RWPE1 (cell line): ENCODE results near the gene UFD1.
"Not testable (repeated sequence)": the region's sequence is repeated elsewhere in the genome, so short reads cannot be mapped to it uniquely, and the experiment has no call there.

ENCODE experiments used
- CTCF ChIA-PET: fragments of 350-600 bp; sonication (Branson Sonifier 250); formaldehyde crosslinking; extraction: SDS; loops from one replicate; lab custom pipeline; 2021; lab: Yijun Ruan, JAX
- POLR2A ChIA-PET: fragments of 400-600 bp; formaldehyde crosslinking; extraction: SDS; loops from one replicate; lab custom pipeline; 2020; ENCODE audit warnings: antibody characterized with exemption; ENCODE audit not compliant: low non-redundant PET; lab: Yijun Ruan, JAX
- DNase-seq: peaks from one replicate; pipeline ENCODE4 v3.0.0; 2012; ENCODE audit warnings: low spot score
- H3K27ac ChIP-seq: fragments of 450-650 bp; 2 replicates; pipeline ENCODE4 v1.5.1; 2017
- TF ChIP-seq, protein P1 (sequence below): fragments of 450-650 bp; conservative IDR thresholded peaks from 2 replicates; pipeline ENCODE4 v1.5.1; 2017; ENCODE audit warnings: low read depth, mild to moderate bottlenecking

The UFD1 gene

DNA sequence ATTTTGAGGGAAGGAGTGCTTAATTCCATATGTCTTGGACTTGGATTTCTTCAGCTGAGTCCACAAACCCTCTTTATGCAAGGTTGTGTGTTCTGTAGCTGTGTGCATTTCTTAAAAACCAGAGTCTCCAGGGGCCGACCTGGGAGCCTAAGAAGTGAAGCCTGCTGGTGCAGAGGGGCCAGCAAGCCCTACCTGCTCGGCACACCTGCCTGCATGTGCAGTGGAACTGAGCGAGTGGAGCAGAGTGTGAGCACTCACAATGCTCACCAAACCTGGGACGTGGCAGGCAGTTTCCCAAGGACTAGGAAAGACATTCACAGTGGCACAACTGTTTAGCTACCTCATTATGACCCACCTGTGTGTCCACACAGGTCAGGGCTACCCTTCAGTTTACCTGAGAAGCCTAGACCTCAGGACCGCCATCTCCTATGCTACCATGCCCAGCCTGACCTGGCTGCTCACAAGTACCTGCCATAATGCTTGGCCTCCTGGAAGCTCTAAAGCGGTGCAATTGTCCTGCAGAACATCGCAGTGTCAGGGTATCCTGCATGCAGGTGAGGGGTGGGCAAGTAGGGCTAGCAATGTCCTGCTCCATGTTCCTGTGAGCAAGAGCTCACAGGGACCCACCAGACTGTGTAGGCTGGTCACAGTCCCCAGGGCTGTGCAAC, 35.3 kb downstream of the UFD1 start:
- POLR2A ChIA-PET, result no interaction called here
- no peak for DNase-seq
- CTCF ChIA-PET, result no interaction called here
- TF ChIP-seq, protein P1, sequence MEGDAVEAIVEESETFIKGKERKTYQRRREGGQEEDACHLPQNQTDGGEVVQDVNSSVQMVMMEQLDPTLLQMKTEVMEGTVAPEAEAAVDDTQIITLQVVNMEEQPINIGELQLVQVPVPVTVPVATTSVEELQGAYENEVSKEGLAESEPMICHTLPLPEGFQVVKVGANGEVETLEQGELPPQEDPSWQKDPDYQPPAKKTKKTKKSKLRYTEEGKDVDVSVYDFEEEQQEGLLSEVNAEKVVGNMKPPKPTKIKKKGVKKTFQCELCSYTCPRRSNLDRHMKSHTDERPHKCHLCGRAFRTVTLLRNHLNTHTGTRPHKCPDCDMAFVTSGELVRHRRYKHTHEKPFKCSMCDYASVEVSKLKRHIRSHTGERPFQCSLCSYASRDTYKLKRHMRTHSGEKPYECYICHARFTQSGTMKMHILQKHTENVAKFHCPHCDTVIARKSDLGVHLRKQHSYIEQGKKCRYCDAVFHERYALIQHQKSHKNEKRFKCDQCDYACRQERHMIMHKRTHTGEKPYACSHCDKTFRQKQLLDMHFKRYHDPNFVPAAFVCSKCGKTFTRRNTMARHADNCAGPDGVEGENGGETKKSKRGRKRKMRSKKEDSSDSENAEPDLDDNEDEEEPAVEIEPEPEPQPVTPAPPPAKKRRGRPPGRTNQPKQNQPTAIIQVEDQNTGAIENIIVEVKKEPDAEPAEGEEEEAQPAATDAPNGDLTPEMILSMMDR, result no peak
- H3K27ac ChIP-seq, result peak overlapping the region; percentile 15

DNA sequence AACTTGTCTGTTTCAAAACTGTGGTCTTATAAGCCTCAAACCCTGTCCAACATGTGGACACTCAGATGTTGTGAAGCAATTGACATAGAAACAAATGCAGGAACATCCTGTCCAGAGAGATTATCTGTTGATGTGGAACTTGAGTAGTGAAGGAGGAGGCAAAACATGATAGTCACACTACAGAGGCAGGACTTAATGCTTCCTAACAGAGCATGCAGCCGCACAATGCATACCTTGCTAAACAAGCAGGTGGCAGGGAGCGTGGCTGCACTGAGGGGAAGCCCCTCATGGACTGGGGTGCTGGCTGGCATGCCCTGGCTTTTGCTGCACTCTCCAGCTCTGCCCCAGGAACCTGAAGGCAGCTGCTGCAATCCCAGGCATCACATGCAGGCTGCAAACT, 36.8 kb downstream of the UFD1 start:
- TF ChIP-seq, protein P1, result no peak
- no peak for DNase-seq
- CTCF ChIA-PET, result no interaction called here
- POLR2A ChIA-PET, result no interaction called here
- peak overlapping the region; percentile 23 for H3K27ac ChIP-seq

GRCh38 chr22:19440411-19441195, 38.4 kb downstream of the UFD1 start:
- no peak overlapping the region for H3K27ac ChIP-seq
- ChIA-PET POLR2A (no interaction called here), CTCF (no interaction called here)
- no peak for DNase-seq
- TF ChIP-seq, protein P1, result no peak

DNA sequence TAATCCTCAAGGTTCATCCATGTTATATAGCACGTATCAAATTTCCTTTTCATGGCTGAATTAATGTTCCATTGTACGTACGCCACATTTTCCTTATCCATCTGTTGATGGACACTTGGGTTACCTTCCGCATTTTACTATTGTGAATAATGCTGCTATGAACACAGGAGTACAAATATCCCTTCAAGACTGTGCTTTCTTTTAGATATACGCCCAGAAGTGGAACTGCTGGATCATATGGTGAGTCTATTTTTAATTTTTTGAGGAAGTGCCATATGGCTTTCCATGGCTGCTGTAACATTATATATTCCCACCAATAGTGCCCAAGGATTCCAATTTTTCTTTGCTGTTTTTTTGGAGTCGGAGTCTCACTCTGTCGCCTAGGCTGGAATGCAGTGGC, 40.7 kb downstream of the UFD1 start:
- DNase-seq, result no peak
- peak overlapping the region; percentile 45; the same call in 1 of the 2 replicates for H3K27ac ChIP-seq
- ChIA-PET CTCF (no interaction called here), POLR2A (interaction anchor here (0.7 kb wide), 1 partner anchor 10 kb away, joined by 4 read pairs; no protein-coding TSS in a partner anchor)
- TF ChIP-seq, protein P1, result no peak

DNA sequence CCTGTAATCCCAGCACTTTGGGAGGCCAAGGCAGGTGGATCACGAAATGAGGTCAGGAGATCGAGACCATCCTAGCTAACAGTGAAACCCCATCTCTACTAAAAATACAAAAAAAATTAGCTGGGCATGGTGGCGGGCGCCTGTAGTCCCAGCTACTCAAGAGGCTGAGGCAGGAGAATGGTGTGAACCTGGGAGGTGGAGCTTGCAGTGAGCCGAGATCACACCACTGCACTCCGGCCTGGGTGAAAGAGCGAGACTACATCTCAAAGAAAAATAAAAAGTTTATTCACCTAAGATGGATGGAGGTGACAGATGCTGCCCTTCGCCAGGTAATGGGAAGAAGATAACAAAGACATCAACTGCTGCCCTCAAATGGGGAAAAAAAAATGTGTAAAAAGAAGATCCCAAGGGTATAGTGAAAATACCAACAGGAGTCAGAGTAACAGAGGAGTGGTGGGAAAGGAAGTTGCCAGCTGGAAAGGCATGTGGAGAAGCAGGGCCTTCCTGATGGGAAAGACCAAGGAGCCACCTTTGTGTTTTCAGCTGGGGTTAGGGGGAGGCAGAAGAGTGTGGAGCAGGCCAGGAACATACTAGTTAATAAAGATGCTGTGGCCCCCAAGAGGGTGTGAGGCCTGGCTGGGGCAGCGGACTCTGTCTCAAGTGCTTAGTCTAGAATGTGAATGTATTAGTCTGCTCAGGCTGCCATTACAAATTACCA, 42.4 kb downstream of the UFD1 start:
- H3K27ac ChIP-seq, result peak overlapping the region; percentile 4; the same call in 1 of the 2 replicates
- POLR2A ChIA-PET, DNase-seq, CTCF ChIA-PET: not testable (repeated sequence)

DNA sequence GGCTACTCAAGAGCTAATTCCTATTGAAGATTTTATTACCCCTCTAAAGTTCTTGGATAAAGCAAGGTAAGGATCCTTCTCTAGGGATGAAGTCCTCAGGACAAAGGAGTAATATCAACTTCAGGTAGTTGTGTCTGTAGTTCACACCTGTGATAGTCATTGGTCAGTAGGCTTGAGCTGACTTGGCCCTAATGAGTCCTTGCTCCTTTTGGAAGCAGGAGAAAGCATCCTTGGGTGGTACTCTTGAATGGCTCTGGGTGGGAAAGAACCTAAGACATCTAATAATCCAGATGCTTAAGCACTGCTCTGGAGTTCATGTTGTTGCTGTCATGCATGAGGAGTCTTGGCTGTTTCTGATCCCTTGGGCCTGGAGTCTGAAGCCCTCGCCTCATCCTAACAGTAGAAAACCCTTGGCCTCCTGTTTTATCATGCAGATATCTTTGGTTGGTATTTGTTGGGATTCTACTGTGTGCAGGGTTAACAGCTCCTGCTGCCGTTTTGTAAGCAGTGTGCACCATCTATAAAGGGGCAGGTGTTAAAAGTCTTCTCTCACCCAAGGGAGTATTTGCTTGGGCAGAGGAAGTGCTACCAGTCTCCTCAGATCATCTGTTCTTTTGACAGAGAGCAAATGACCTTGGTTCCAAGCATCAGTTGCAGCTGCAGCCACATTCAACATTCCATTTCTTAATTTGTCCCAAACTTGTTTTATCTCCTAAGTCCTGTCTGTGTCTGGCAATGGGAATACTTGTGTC, 44.0 kb downstream of the UFD1 start:
- TF ChIP-seq, protein P1, result no peak
- POLR2A ChIA-PET, result no interaction called here
- CTCF ChIA-PET, result no interaction called here
- no peak for DNase-seq
- H3K27ac ChIP-seq, result no peak overlapping the region
